Epithelial cell of esophagus (primary cell): ENCODE data around the gene FCHO1.

Experiments used
- DNase-seq: peaks from one replicate; pipeline ENCODE4 v3.0.0; 2010; ENCODE audit warnings: low read depth
- H3K4me3 ChIP-seq: 2 replicates; pipeline ENCODE4 v1.5.1; 2011; ENCODE audit warnings: mild to moderate bottlenecking, low read length, control low read depth
- CTCF ChIP-seq: IDR thresholded peaks from 2 replicates; pipeline ENCODE4 v1.5.1; 2011; ENCODE audit warnings: low read depth, mild to moderate bottlenecking, low read length, control low read depth, inconsistent platforms; ENCODE audit not compliant: insufficient read depth; ENCODE audit errors: missing control alignments

The FCHO1 gene

DNA sequence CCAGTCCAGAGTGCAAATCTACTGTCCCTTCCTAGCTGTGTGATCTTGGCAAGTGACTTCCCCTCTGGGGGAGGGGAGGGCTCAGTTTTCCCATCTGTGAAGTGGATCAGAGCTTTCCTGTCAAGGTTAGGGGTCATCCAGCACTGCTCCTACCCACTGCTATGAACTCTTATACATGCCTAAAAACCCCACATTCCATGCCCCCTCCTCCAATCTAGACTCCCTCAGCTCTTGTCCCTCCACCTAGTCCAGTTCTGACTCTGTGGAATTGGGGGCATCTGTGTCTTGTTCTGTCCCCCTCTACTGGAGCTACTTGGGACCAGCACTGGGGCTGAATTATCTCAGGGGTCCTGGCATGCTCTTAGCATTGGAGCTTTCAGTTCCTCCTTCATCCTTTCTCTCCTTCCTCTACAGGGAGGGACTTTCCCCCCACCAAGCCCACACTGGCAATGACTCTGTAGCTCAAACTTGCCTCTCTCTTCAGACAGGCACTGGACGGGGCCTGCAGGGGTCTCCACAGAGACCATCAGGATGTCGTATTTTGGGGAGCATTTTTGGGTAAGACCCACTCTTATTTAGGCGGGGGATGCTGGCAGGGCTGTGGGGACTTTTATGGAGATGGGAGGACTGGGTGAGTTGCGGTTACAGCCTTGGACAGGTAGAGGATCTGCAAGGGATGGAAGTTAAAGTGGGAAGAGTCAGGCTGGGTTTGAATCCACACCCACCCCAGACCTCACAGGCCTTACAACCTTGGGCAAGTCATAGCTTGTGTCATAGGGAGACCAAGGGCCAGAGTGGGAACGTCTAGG is 3.6 kb downstream of the FCHO1 start:
- no peak for TF ChIP-seq CTCF
- no peak overlapping the region for H3K4me3 ChIP-seq

GRCh38 chr19:17755443-17755890 is 4.2 kb downstream of the FCHO1 start:
- no peak overlapping the region for H3K4me3 ChIP-seq
- DNase-seq = no peak
- no peak for TF ChIP-seq CTCF

More for the DNA sequence above, 3.6 kb downstream of the FCHO1 start:
- DNase-seq = peak; percentile 49

GRCh38 chr19:17755977-17756670 is 4.8 kb downstream of the FCHO1 start:
- peak; percentile 37 for DNase-seq
- TF ChIP-seq CTCF = no peak
- no peak overlapping the region for H3K4me3 ChIP-seq

DNA sequence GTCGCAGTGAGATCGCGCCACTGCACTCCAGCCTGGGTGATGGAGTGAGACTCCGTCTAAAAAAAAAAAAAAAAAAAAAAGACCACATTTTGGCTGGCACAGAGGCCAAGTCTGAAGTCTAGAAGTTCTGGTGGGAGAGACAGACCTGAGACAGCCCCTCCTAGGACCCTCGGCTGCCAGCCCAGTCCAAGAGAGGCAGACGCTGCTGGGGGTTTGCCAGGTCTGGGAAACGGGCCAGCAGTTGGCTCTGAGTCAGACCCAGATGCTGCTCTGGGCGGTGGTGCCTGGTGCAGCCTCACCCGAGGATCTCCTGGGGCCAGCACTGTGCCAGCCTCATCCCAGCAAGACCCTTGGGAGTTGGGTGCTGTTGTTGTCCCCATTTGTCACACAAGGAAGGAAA is 5.8 kb downstream of the FCHO1 start:
- peak; percentile 70 for DNase-seq
- H3K4me3 ChIP-seq = no peak overlapping the region
- TF ChIP-seq CTCF = no peak

DNA sequence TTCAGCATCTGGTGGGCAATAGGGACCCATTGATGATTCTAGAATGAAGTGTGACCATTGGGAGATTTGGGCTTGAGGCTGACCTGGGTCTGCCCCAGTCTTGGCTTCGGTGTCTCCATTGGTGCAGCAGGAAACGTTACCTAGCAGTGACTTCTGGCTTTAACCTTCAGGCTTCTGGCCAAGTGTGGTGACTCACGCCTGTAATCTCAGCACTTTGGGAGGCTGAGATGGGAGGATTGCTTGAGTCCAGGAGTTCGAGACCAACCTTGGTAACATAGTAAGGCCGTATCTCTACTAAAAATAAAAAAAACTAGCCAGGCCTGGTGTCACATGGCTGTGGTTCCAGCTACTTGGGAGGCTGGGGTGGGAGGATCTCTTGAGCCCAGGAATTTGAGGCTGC is 7.2 kb downstream of the FCHO1 start:
- TF ChIP-seq CTCF = no peak
- no peak for DNase-seq
- no peak overlapping the region for H3K4me3 ChIP-seq

GRCh38 chr19:17761148-17761547 is 9.9 kb downstream of the FCHO1 start:
- no peak overlapping the region for H3K4me3 ChIP-seq
- no peak for TF ChIP-seq CTCF
- no peak for DNase-seq
